GM19025 (cell line): ENCODE results near the gene CHST7.

Experiments used
- ATAC-seq: cut with Tn5 transposase; IDR thresholded peaks from one replicate; pipeline ENCODE4 v1.9.1; 2021; ENCODE audit warnings: mild to moderate bottlenecking, low read depth, moderate library complexity; ENCODE audit not compliant: unreplicated experiment

The CHST7 gene

GRCh38 chrX:46643636-46644035 lies 70.1 kb downstream of the CHST7 start:
- no peak for ATAC-seq

- ATAC-seq, result no peak
These were observed 72.0 kb downstream of the CHST7 start for GRCh38 chrX:46645614-46646013.

- no peak for ATAC-seq
These were observed 73.7 kb downstream of the CHST7 start for GRCh38 chrX:46647251-46647650.
